Middle frontal gyrus (tissue), 1 donor: ENCODE measurements around the gene TMEM217.
A peak's percentile ranks its signal among the peaks of the same experiment; 100 is the strongest.
"Not testable (repeated sequence)": the region's sequence is repeated elsewhere in the genome, so short reads cannot be mapped to it uniquely, and the experiment has no call there.

ENCODE experiments used
- DNase-seq: peaks from one replicate; pipeline ENCODE4 v3.0.0-alpha.2; 2015; ENCODE audit warnings: low spot score; ENCODE audit errors: extremely low spot score

Gene TMEM217

GRCh38 chr6:37218511-37218910 lies 39.4 kb downstream of the TMEM217 start:
- DNase-seq, result no peak

DNA sequence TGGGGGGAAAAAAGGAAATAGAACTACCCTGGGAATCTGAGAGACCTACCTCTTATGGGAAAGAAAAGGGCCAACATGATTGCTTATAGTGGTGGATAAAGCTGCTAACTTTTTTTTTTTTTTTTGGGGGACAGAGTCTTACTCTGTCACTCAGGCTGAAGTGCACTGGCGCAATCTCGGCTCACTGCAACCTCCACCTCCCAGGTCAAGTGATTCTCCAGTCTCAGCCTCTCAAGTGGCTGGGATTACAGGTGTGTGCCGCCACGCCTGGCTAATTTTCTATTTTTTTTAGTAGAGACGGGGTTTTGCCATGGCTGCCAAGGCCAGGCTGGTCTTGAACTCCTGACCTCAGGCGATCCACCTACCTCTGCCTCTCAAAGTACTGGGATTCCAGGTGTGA lies 39.9 kb downstream of the TMEM217 start:
- DNase-seq, result no peak

DNA sequence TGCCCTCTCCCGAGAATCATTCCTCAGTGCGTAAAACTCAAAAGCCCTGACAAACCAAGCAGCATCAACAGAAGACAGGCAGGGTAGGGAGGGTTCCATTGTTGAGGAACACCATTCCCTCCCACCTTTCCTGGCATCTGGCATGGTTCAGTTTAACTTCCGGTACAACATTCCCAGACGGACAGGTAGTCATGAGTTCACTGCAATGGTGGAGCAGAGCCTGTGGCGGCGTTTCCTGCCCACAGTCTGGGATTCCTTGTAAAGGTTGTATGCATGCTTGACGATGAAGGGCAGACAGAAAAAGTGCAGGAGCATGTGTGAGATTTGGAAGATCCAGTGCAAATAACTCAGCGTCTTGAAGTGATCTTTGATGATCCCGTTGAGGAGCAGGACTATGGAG lies 45.7 kb downstream of the TMEM217 start:
- no peak for DNase-seq

- peak; percentile 83 for DNase-seq
Observed at GRCh38 chr6:37210313-37210968, 47.5 kb downstream of the TMEM217 start.

- DNase-seq, result no peak
Observed at GRCh38 chr6:37209461-37210205, 48.3 kb downstream of the TMEM217 start.

DNA sequence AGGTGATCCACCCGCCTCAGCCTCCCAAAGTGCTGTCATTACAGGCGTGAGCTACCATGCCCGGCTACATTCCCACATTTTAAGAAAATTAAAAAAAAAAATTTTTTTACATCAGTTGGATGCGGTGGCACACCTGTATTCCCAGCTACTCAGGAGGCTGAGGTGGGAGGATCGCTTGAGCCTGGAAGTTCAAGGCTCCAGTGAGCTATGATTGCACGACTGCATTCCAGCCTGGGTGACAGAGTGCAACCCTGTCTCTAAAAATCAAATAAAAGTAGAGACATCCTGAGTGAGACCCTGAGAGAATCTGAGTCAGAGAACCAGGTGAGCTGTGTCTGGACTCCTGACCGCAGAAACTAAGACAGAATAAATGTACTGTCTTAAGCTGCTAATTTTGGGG lies 49.2 kb downstream of the TMEM217 start:
- DNase-seq, result no peak

GRCh38 chr6:37207903-37208456 lies 50.0 kb downstream of the TMEM217 start:
- peak; percentile 23 for DNase-seq

- DNase-seq, result no peak
Observed at GRCh38 chr6:37206622-37207021, 51.3 kb downstream of the TMEM217 start.

- no peak for DNase-seq
Observed at GRCh38 chr6:37205997-37206340, 52.0 kb downstream of the TMEM217 start.

GRCh38 chr6:37205175-37205996 lies 52.6 kb downstream of the TMEM217 start:
- no peak for DNase-seq

GRCh38 chr6:37204014-37204751 lies 53.8 kb downstream of the TMEM217 start:
- DNase-seq, result no peak

DNA sequence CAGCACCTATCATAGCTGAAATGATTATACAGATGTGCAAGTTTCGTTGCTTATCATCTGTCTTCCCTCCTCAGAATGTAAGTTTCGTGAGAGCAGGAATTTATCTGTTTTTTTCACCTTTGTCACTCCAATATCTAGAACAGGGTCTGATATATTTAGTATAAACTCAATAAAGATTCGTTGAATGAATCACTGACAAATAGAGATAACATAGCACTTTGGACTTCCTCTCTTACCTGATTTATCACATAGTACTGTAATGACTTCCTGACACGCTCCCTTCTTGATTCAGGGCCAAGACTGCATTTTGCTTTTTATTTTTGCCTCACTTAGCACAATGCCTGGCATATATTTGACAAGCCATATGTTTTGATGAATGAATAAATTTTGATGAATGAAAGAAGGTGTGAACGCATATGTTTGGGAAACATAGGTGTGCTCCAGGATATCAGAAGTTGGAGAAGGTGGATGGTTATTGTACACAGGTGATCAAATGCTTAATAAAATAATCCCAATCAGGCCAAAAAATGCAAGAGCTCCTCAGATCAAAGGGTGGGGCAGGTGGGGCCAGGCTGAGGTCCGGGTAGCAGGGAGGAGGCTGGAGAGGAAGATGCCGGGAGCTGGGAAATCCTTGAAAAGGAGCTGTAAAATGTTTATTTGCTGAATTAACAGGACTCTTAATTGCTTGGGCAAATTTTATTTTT lies 55.0 kb downstream of the TMEM217 start:
- DNase-seq, result no peak

DNA sequence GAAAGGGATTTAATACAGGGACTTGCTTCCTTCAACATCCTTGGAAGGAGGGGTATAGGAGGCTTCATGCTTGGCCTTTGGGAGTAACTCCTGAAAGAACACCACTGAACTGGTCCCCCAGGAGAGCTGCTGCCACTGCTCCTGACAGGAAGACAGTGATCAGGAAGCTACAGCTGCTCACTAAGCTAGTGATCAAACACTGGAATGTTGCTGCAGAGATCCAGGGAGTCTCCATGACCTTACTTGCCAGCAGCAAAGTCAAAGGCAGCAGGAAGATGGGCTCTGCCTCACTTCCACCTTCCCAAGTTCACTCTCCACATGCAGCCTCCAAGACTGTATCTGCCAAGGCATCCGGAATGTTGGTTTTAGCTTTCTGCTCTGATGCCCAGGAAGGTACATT lies 56.2 kb downstream of the TMEM217 start:
- DNase-seq, result no peak

GRCh38 chr6:37200085-37200484 lies 57.9 kb downstream of the TMEM217 start:
- DNase-seq, result no peak

DNA sequence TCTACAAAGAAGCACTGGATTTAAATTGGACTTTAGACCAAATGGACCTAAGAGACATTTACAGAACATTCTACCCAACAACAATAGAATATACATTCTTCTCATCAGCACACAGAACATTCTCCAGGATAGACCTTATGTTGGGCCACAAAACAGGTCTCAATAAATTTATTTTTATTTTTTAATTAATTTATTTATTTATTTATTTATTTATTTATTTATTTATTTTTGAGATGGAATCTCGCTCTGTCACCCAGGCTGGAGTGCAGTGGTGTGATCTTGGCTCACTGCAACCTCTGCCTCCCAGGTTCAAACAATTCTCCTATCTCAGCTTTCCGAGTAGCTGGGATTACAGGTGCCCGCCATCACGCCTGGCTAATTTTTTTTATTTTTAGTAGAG lies 61.5 kb downstream of the TMEM217 start:
- not testable (repeated sequence) for DNase-seq

DNA sequence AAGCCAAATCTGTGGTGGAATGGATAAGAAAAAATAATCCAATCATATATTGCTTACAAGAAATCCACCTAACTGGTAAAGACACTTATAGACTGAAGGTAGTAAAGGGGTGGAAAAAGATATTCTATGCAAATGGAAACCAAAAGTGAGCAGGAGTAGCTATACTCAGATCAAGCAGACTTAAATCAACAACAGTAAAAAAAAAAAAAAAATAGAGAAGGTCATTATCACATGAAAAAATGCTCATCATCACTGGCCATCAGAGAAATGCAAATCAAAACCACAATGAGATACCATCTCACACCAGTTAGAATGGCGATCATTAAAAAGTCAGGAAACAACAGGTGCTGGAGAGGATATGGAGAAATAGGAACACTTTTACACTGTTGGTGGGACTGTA lies 63.1 kb downstream of the TMEM217 start:
- not testable (repeated sequence) for DNase-seq

GRCh38 chr6:37192666-37193065 lies 65.3 kb downstream of the TMEM217 start:
- no peak for DNase-seq

DNA sequence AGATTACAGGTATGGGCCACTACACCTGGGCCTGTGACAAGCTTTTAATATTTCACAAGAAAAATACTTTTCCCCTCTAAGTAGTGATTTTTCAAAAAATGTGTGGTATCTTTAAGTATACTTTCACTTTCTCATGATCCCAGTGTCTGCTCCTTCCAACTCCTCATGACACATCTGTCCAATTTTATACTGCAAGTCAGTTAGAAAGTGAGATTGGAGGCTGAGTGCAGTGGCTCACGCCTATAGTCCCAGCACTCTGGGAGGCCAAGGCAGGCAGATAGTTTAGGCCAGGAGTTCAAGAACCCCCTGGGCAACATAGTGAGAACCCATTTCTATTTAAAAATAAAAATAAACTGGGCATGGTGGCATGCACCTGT lies 67.8 kb downstream of the TMEM217 start:
- no peak for DNase-seq

DNA sequence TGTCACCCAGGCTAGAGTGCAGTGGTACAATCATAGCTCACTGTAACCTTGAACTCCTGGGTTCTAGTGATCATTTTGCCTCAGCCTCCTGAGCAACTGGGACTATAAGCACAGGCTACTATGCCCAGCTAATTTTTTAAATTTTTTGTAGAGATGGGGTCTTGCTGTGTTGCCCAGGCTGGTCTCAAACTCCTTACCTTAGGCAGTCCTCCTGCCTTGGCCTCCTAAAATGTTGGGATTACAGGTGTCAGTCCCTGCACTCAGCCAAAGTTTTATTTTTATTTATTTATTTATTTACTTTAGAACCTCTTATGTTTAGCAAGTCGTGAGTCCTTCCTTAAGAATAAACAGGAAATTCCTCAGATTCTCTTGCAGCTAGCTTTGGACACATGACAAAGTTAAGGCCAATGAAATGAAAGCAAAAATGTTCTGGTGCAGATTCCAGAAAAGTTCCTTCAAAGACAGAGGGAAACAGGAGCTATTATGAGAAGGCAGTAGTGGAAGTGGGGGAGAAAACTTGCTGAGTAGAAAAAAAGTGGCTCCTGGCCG lies 68.9 kb downstream of the TMEM217 start:
- DNase-seq, result no peak

DNA sequence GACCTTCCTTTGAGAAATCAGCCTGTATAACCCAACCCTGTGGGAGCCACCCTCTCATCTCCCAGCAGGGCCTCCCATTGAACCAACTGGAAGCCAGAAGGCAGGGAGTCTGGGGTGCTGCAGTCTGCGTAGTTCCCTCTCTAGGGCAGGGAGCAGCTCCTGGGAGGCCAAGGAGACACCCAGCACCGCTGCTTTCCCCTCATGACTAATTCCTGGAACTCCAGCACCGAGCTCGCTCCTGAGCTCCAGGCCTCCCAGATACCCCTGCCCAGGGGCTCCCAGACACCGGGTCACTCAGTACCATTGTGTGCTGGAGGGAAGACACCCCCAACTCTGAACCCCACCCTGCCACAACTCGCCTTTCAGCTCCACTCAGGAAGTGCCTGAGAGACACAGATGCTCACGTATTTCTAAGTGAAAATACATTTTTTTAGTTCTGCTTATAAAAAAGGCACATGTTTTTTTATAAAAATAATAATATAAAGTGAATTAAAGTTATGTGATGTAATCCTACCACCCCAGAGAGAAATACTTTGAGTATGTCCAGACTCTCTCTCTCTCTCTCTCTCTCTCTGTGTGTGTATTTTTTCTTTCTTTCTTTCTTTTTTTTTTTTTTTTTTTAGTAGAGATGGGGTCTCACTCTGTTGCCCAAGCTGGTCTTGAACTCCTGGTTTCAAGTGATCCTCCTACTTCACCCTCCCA lies 70.5 kb downstream of the TMEM217 start:
- no peak for DNase-seq
